Omental fat pad (tissue), 4 donors: ENCODE results near the gene MTARC1. TPM values are rescaled to one million over a fixed set of nuclear protein-coding genes. Genes with fewer than 3 reads are reported as not detected.

Experiments
- ATAC-seq: fragments of 150-250 bp; one replicate; pipeline ENCODE4 v1.9.1; 2016; ENCODE audit warnings: mild to moderate bottlenecking, moderate library complexity; ENCODE audit not compliant: low FRiP score
- DNase-seq: peaks from one replicate; pipeline ENCODE4 v3.0.0-alpha.2; 2019; ENCODE audit warnings: low spot score
- total RNA-seq, 4 donors: library from RNA; depleted of rRNA; stranded (reverse); fragments of >200 nt; gene quantifications; one replicate each; pipeline ENCODE4 v1.1.0, GENCODE V29; 2016
- TF ChIP-seq, protein P1 (sequence below), 3 donors: fragments of 450-650 bp; IDR thresholded peaks; one replicate each; pipeline ENCODE4 v1.5.1; 2016 to 2017; ENCODE audit warnings: antibody characterized with exemption in 3 of 3, mild to moderate bottlenecking in 3 of 3, moderate library complexity in 2 of 3

The MTARC1 gene
- total RNA-seq, 4 donors from 2014 or later: 87.2 to 394 (median 192) TPM

DNA sequence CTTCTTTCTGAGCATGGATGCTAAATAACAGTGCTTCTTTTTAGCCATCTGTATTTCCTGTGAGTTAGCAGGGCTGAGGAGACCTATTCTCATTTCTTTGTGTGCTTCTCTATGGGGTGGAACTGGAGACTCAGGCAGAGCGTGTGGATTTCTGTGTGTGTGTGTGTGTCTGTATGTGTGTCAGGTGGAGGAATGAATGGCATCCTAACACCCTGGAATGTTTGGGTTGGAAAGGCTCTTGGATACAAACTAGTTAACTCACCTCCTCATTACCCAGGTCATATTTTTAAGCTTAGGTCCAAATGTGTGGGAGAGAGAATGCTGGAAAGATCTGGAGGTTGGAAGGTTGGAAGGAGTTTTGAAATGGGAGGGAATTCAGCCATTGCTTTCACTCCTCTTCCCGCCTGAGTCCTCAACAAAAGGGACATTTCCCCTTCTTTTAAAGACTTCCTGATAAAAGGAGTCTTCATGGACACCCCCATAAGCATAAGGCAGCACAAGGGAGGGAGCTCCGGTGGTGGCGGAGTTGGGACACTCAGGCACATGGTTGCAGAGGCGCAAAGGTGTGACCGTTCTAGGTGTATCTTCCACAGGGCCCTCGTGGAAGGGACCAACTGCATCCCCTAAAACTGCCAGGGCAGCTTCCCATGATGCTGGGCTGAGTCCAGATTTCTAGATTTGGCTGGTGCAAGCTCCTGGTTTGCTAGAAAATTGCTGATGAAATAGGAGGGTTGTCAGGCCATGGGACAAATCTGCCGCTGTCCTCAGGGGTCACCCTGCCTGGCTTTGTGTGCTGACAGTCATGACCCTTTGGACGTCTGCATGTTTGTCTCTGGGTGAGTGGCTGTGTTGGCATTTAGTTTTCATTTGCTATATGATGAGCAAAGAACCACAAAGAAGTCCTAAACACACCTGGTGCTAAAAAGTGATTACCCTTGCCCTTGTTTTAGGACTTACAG, 37.6 kb downstream of the MTARC1 start:
- no peak for DNase-seq
- TF ChIP-seq, protein P1, sequence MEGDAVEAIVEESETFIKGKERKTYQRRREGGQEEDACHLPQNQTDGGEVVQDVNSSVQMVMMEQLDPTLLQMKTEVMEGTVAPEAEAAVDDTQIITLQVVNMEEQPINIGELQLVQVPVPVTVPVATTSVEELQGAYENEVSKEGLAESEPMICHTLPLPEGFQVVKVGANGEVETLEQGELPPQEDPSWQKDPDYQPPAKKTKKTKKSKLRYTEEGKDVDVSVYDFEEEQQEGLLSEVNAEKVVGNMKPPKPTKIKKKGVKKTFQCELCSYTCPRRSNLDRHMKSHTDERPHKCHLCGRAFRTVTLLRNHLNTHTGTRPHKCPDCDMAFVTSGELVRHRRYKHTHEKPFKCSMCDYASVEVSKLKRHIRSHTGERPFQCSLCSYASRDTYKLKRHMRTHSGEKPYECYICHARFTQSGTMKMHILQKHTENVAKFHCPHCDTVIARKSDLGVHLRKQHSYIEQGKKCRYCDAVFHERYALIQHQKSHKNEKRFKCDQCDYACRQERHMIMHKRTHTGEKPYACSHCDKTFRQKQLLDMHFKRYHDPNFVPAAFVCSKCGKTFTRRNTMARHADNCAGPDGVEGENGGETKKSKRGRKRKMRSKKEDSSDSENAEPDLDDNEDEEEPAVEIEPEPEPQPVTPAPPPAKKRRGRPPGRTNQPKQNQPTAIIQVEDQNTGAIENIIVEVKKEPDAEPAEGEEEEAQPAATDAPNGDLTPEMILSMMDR (IDR thresholded peaks at IDR 0.05): no peak

DNA sequence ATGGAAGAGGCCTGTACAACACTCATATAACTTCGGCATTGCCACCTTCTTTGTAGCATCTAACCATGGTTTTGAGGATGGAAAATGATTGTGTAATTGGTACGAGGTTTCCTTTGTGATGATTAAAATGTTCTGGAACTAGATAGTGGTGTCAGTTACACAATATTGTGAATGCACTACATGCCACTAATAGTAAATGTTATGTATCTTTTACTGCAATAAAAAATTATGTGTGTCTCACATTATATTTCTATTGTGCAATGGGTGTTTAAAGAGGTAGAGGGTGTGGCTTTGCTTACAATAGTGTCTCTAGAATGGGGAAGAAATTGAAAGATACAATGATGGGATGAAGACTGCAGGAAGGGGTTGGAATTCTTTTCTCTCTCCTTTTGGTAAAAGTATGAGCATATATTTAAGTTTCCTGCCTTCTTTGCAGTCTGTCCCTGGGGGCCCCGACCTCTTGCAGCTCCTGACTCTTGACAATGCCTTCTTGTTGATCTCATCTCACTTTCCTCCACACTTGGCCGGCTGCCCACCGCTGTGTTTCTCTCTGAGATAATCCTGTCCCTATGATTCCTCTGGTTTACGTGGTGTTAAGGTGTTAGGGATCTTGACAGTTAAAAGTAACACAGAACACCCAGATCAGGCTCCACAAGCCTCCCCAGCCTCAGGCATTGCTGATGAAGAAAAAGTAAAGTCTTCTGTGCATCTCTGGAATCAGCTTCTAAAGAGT, 39.3 kb downstream of the MTARC1 start:
- TF ChIP-seq, protein P1 (IDR thresholded peaks at IDR 0.05): no peak
- no peak for ATAC-seq
- no peak for DNase-seq

More for the DNA sequence above, 37.6 kb downstream of the MTARC1 start:
- ATAC-seq: no peak

DNA sequence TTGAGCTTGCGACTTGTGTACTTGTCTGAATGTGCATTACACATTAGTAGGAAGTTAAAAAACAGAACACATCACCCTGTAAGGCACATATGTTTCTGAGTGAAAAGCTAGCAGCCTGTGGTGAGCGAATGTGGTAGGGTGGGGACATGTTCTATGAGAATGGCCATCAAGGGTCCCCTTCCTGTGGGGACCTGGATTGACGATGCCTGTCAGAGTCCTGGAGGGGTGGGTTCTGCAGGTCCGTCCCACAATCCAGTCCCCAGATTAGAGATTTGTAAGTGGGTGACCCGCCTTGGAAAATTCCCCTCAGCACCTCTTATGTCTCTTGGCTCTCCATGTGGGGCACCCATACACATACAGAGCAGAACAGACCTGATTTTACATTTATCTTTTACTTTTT, 40.0 kb downstream of the MTARC1 start:
- ATAC-seq: no peak
- DNase-seq: no peak
- TF ChIP-seq, protein P1 (IDR thresholded peaks at IDR 0.05): no peak

DNA sequence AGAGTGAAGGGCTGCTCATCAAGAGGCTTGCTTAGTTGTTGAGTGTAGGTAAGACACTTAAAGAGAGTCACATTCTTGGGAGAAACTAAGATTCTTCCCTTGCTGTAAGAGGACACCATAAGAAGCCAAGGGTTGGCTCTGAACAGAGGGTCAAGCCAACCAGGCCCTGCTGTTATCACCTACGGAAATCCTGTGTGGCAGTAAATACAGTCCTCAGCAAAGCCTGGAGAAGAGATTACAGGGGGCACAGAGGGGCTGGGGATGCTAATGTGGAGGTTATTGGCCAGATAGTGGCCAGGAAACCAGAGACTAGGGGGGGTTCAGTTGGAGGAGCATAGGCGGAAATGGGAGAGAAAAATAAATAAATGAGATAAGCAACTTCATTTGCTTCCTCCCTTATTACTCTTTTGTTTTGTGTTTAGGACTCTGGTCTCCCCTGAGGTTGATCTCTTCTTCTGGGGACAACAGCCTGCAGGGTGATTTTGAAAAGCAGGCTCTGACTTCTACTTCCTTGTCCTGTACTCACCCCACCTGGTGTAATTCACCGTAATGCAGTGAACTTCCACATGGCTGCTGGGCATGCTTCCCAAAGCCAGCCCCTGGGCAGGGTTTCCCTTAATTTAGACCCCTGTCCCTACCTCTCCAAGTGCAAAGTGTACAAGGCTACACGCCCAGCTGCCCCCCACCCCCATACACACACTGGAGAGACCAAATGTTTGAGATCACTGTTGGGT, 40.9 kb downstream of the MTARC1 start:
- TF ChIP-seq, protein P1 (IDR thresholded peaks at IDR 0.05): no peak
- no peak for ATAC-seq
- DNase-seq: no peak

GRCh38 chr1:220828179-220828490, 41.4 kb downstream of the MTARC1 start:
- DNase-seq: no peak
- TF ChIP-seq, protein P1 (IDR thresholded peaks at IDR 0.05): no peak
- ATAC-seq: no peak

GRCh38 chr1:220828950-220829586, 42.4 kb downstream of the MTARC1 start:
- DNase-seq (no peak), ATAC-seq (no peak)
- TF ChIP-seq, protein P1 (IDR thresholded peaks at IDR 0.05): no peak
